ENCODE data around the gene FUT1. TPM values are rescaled to one million over a fixed set of nuclear protein-coding genes. Genes with fewer than 3 reads are reported as not detected.

Gene FUT1
- total and polyA plus RNA-seq, 3 experiments from 2014 or later: 0.09 TPM; not detected in 1

GRCh38 chr19:48745208-48745995, 7.0 kb downstream of the FUT1 start:
- H3K36me3 ChIP-seq (ENCODE audit: insufficient read depth, low read length): no peaks in the 10 kb centered on the region
- Mint-ChIP-seq H3K4me1 (peaks cover 9 to 15% (median 10%) of the 10 kb centered on the region in 3 donors), H3K9me3 (no peaks in the 10 kb centered on the region), H3K36me3 (peaks cover 0 to 2% (median 0%) of the 10 kb centered on the region in 3 donors), H3K27me3 (peaks cover 14 to 31% of the 10 kb centered on the region in 2 donors), H3K4me3 (no peak overlapping the region), H3K27ac (peak overlapping the region in 1 of 8 donors; percentile 46)
- no peaks in the 10 kb centered on the region for H3K9me3 ChIP-seq (ENCODE audit: low read length)
- peak in 4 of 5 donors; percentile 35 to 60 (median 40) for DNase-seq
- POLR2A ChIA-PET: no interaction called here
- no peak overlapping the region for H3K27ac ChIP-seq (ENCODE audit: low read depth, low read length)
- H3K27me3 ChIP-seq (ENCODE audit: insufficient read depth, low read length, poor library complexity, severe bottlenecking): peaks cover 7% of the 10 kb centered on the region
- CTCF ChIA-PET: no interaction called here
- H3K4me3 ChIP-seq (ENCODE audit: low read length): no peak overlapping the region
- peaks cover 19% of the 10 kb centered on the region for H3K4me1 ChIP-seq (ENCODE audit: insufficient read depth, low read length)

- Histone ChIP-seq H3K9me3 (ENCODE audit: low read length) (no peaks in the 10 kb centered on the region), H3K27ac (ENCODE audit: low read depth, low read length) (peak overlapping the region; percentile 56), H3K36me3 (ENCODE audit: insufficient read depth, low read length) (no peaks in the 10 kb centered on the region), H3K4me3 (ENCODE audit: low read length) (no peak overlapping the region), H3K27me3 (ENCODE audit: insufficient read depth, low read length, poor library complexity, severe bottlenecking) (peaks cover 7% of the 10 kb centered on the region), H3K4me1 (ENCODE audit: insufficient read depth, low read length) (peaks cover 37% of the 10 kb centered on the region)
- H3K4me1 Mint-ChIP-seq: peaks cover 13 to 25% (median 14%) of the 10 kb centered on the region in 3 donors
- peaks cover 10 to 22% of the 10 kb centered on the region in 2 donors for H3K27me3 Mint-ChIP-seq
- H3K36me3 Mint-ChIP-seq: peaks cover 0 to 2% (median 0%) of the 10 kb centered on the region in 3 donors
- H3K9me3 Mint-ChIP-seq: no peaks in the 10 kb centered on the region
- peak overlapping the region in 1 of 8 donors; percentile 84 for H3K27ac Mint-ChIP-seq
- POLR2A ChIA-PET: no interaction called here
- CTCF ChIA-PET: no interaction called here
- peak overlapping the region in 2 of 7 donors; percentile 18 to 19 for H3K4me3 Mint-ChIP-seq
- DNase-seq: no peak
These were observed 10.3 kb downstream of the FUT1 start for GRCh38 chr19:48742096-48742495.

GRCh38 chr19:48741129-48741999, 11.1 kb downstream of the FUT1 start:
- no peaks in the 10 kb centered on the region for H3K36me3 ChIP-seq (ENCODE audit: insufficient read depth, low read length)
- no peaks in the 10 kb centered on the region for H3K9me3 Mint-ChIP-seq
- peaks cover 31% of the 10 kb centered on the region for H3K4me1 ChIP-seq (ENCODE audit: insufficient read depth, low read length)
- peak overlapping the region in 3 of 7 donors; percentile 19 to 78 (median 26) for H3K4me3 Mint-ChIP-seq
- H3K27me3 ChIP-seq (ENCODE audit: insufficient read depth, low read length, poor library complexity, severe bottlenecking): peaks cover 7% of the 10 kb centered on the region
- H3K4me1 Mint-ChIP-seq: peaks cover 13 to 24% (median 13%) of the 10 kb centered on the region in 3 donors
- CTCF ChIA-PET: no interaction called here
- peaks cover 8 to 20% of the 10 kb centered on the region in 2 donors for H3K27me3 Mint-ChIP-seq
- peaks cover 0 to 2% (median 0%) of the 10 kb centered on the region in 3 donors for H3K36me3 Mint-ChIP-seq
- no peak overlapping the region for H3K4me3 ChIP-seq (ENCODE audit: low read length)
- DNase-seq: no peak
- POLR2A ChIA-PET: no interaction called here
- peak overlapping the region; percentile 56 for H3K27ac ChIP-seq (ENCODE audit: low read depth, low read length)
- no peak overlapping the region for H3K27ac Mint-ChIP-seq
- no peaks in the 10 kb centered on the region for H3K9me3 ChIP-seq (ENCODE audit: low read length)

- Mint-ChIP-seq H3K9me3 (no peaks in the 10 kb centered on the region), H3K27ac (no peak within 1 kb of the TSS), H3K4me3 (peak within 1 kb of the TSS in 6 of 7 donors; percentile 26 to 84 (median 44)), H3K36me3 (no peaks in the 10 kb centered on the region), H3K4me1 (peaks cover 9 to 21% (median 13%) of the 10 kb centered on the region in 3 donors), H3K27me3 (peaks cover 2 to 10% of the 10 kb centered on the region in 2 donors)
- POLR2A ChIA-PET: interaction anchor here (1.4 kb wide), 1 partner anchor 20 kb away, joined by 5 read pairs; no protein-coding TSS in a partner anchor
- Histone ChIP-seq H3K4me1 (ENCODE audit: insufficient read depth, low read length) (peaks cover 31% of the 10 kb centered on the region), H3K36me3 (ENCODE audit: insufficient read depth, low read length) (no peaks in the 10 kb centered on the region), H3K27me3 (ENCODE audit: insufficient read depth, low read length, poor library complexity, severe bottlenecking) (no peaks in the 10 kb centered on the region), H3K27ac (ENCODE audit: low read depth, low read length) (peak within 1 kb of the TSS; percentile 40), H3K9me3 (ENCODE audit: low read length) (no peaks in the 10 kb centered on the region), H3K4me3 (ENCODE audit: low read length) (peak within 1 kb of the TSS; percentile 37)
- CTCF ChIA-PET: interaction anchor here (1.8 to 2.2 kb wide), 2 partner anchors 16 to 94 kb away, joined by 6 to 8 read pairs; partner anchors contain the start of gene CA11
- peak in 1 of 5 donors; percentile 33 for DNase-seq
These were observed 12.1 kb downstream of the FUT1 start, which contains the start of gene RASIP1 for GRCh38 chr19:48740164-48740972. Gene RASIP1, minus strand, starts transcription at chr19:48740610. Its CDS starts 328 bp downstream, at chr19:48740282.

GRCh38 chr19:48739404-48740163, 12.9 kb downstream of the FUT1 start:
- Mint-ChIP-seq H3K9me3 (no peaks in the 10 kb centered on the region), H3K4me3 (peak overlapping the region in 5 of 7 donors; percentile 34 to 84 (median 48)), H3K27me3 (peaks cover 3 to 5% of the 10 kb centered on the region in 2 donors), H3K4me1 (peaks cover 7 to 21% (median 13%) of the 10 kb centered on the region in 3 donors), H3K27ac (no peak overlapping the region), H3K36me3 (no peaks in the 10 kb centered on the region)
- no peak for DNase-seq
- Histone ChIP-seq H3K9me3 (ENCODE audit: low read length) (no peaks in the 10 kb centered on the region), H3K36me3 (ENCODE audit: insufficient read depth, low read length) (no peaks in the 10 kb centered on the region), H3K27me3 (ENCODE audit: insufficient read depth, low read length, poor library complexity, severe bottlenecking) (no peaks in the 10 kb centered on the region), H3K4me3 (ENCODE audit: low read length) (peak overlapping the region; percentile 37), H3K4me1 (ENCODE audit: insufficient read depth, low read length) (peaks cover 31% of the 10 kb centered on the region), H3K27ac (ENCODE audit: low read depth, low read length) (peak overlapping the region; percentile 9)
- ChIA-PET CTCF (interaction anchor here (0.9 to 2.2 kb wide), 9 partner anchors 8 to 121 kb away, joined by 3 to 9 read pairs (median 5); partner anchors contain the start of genes CA11, RPL18 and SPHK2), POLR2A (interaction anchor here (0.6 to 1.6 kb wide), 5 partner anchors 19 to 714 kb away, joined by 3 to 6 read pairs (median 5); partner anchors contain the start of gene CA11)

- H3K4me3 Mint-ChIP-seq: peak overlapping the region in 6 of 7 donors; percentile 50 to 90 (median 66)
- CTCF ChIA-PET: interaction anchor here (0.7 to 2.2 kb wide), 11 partner anchors 9 to 120 kb away, joined by 3 to 9 read pairs (median 4); partner anchors contain the start of genes CA11, RPL18 and SPHK2
- Histone ChIP-seq H3K9me3 (ENCODE audit: low read length) (no peaks in the 10 kb centered on the region), H3K27me3 (ENCODE audit: insufficient read depth, low read length, poor library complexity, severe bottlenecking) (no peaks in the 10 kb centered on the region), H3K36me3 (ENCODE audit: insufficient read depth, low read length) (no peaks in the 10 kb centered on the region), H3K27ac (ENCODE audit: low read depth, low read length) (peak overlapping the region; percentile 57), H3K4me1 (ENCODE audit: insufficient read depth, low read length) (peaks cover 31% of the 10 kb centered on the region), H3K4me3 (ENCODE audit: low read length) (peak overlapping the region; percentile 37)
- H3K4me1 Mint-ChIP-seq: peaks cover 7 to 21% (median 13%) of the 10 kb centered on the region in 3 donors
- no peaks in the 10 kb centered on the region for H3K36me3 Mint-ChIP-seq
- POLR2A ChIA-PET: interaction anchor here (0.7 to 1.6 kb wide), 6 partner anchors 14 to 93 kb away, joined by 3 to 6 read pairs (median 4); partner anchors contain the start of gene CA11
- peak; percentile 80 to 91 (median 89) for DNase-seq
- peaks cover 0 to 2% of the 10 kb centered on the region in 2 donors for H3K27me3 Mint-ChIP-seq
- H3K27ac Mint-ChIP-seq: peak overlapping the region in 4 of 8 donors; percentile 36 to 95 (median 40)
- no peaks in the 10 kb centered on the region for H3K9me3 Mint-ChIP-seq
These were observed 13.7 kb downstream of the FUT1 start for GRCh38 chr19:48738557-48739403.
